Measurements from ENCODE around the gene ADISSP. TPM values are rescaled to one million over a fixed set of nuclear protein-coding genes. Genes with fewer than 3 reads are reported as not detected.

ADISSP gene
- total and polyA plus RNA-seq, 8 donors, result 5.0 to 16.0 (median 11.3) TPM

DNA sequence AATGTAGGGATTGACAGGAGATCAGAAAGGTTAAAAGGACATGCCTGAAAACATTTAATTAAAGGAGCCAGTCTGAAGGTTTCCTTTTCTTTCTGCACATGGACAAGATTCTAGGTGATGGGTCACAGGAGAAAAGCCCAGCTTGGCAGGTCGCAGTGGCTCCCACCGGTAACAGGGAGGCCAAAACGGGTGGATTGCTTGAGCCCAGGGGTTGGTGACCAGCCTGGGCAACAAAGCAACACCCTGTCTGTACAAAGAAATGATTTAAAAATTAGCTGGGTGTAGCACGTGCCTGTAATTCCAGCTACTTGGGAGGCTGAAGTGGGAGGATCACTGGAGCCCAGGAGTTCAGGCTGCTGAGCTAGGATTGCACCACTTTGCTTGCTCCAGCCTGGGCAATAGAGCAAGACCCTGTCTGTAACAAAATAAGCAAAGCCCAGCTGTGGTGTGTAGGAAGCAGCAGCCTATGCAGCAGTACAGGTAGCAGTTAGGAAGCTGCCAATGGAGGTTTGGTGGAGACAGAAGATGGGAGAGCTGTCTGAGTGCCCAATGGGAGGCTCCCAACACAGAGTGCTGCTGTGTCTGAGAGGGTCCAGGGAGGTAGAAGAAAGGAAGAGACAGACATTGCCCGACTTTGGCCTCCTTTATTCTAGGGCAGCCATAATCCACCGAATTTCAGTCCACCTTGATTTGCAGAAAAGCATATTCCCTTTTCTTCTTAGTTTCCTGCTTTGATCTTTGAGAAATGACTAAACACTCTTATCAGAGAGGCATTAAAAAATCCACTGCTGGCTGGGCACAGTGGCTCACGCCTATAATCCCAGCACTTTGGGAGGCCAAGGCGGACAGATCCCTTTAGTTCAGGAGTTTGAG is 45.7 kb upstream of the ADISSP start:
- intact Hi-C loops (cut with DNase I), result no loop called here
- WGBS, 2 donors, result 50 to 52% methylated on average over 8 of the region's 8 CpGs
- Histone ChIP-seq H3K4me3 (no peak overlapping the region), H3K27me3 (no peaks in the 10 kb centered on the region), H3K4me1 (peaks cover 28 to 50% (median 33%) of the 10 kb centered on the region in 3 donors), H3K27ac (peak overlapping the region; percentile 29 to 93 (median 82)), H3K9me3 (no peaks in the 10 kb centered on the region), H3K36me3 (no peaks in the 10 kb centered on the region)
- TF ChIP-seq, protein P1, sequence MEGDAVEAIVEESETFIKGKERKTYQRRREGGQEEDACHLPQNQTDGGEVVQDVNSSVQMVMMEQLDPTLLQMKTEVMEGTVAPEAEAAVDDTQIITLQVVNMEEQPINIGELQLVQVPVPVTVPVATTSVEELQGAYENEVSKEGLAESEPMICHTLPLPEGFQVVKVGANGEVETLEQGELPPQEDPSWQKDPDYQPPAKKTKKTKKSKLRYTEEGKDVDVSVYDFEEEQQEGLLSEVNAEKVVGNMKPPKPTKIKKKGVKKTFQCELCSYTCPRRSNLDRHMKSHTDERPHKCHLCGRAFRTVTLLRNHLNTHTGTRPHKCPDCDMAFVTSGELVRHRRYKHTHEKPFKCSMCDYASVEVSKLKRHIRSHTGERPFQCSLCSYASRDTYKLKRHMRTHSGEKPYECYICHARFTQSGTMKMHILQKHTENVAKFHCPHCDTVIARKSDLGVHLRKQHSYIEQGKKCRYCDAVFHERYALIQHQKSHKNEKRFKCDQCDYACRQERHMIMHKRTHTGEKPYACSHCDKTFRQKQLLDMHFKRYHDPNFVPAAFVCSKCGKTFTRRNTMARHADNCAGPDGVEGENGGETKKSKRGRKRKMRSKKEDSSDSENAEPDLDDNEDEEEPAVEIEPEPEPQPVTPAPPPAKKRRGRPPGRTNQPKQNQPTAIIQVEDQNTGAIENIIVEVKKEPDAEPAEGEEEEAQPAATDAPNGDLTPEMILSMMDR (IDR thresholded peaks at IDR 0.05), result no peak
- FAIRE-seq, result no peak
- ATAC-seq, result no peak
- DNase-seq, result no peak

DNA sequence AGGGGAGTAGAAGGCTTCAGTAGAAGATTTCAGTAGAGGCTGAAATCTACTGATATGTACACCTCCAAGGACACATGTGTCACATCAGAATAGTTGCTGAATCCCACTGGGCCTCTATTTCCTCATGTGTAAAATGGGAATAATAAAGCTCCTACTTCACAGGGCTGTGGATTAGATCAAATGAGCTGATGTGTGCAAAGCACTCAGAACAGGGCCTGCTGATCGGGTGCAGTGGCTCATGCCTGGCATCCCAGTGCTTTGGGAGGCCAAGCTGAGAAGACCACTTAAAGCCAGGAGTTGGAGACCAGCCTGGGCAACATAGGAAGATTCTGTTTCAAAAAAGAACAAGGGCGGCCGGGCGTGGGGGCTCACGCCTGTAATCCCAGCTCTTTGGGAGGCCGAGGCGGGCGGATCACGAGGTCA is 44.7 kb upstream of the ADISSP start:
- DNase-seq, result no peak

DNA sequence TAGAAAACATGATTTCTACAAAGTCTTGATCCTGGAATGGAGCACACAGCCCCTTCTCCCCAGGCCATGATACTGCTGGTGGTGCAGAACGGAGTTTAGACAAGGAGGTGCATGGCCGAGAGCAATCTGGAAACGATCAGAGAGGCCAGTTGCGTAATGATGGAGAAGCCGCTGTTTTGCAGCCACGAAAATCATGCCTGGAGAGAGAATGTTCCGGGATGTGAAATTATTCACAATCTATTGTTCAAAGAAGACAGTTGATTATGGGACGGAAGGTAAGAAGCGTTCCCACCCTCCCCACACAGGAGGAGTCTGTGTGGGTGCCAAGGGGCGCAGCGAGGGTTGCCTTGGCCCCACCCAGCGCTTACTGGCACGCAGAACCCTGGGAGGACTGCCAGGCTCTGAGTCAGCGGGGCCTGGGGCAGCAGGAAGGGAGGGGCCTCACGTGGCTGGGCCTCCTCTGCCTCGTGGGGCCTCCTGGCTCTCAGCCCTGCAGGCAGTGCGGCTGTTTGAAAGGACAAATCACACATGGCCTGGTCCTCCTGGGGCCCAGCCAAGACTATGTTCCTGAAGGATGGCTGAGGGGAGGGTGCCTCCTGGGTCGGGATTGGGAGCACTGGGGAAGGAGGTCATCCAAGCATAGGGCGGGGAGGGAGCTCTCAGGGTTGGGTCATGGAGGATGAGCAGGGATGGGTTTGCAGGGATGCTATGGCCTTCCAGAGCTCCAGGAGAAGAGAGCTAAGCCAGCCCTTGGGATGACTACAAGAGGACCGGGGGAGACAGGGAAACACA is 44.1 kb upstream of the ADISSP start:
- no peaks in the 10 kb centered on the region for H3K36me3 ChIP-seq
- intact Hi-C loops (cut with DNase I), result no loop called here
- FAIRE-seq (peak; percentile 76), DNase-seq (peak; percentile 98 to 100 (median 99)), ATAC-seq (peak; percentile 83 to 91 (median 88))
- H3K4me3 ChIP-seq, result peak overlapping the region in 2 of 4 donors; percentile 29 to 31
- WGBS, 2 donors, result 4% methylated on average over 20 of the region's 20 CpGs
- no peaks in the 10 kb centered on the region for H3K27me3 ChIP-seq
- TF ChIP-seq, protein P1 (IDR thresholded peaks at IDR 0.05), result no peak
- H3K4me1 ChIP-seq, result peaks cover 40 to 59% (median 44%) of the 10 kb centered on the region in 3 donors
- H3K27ac ChIP-seq, result peak overlapping the region; percentile 74 to 93 (median 84)
- H3K9me3 ChIP-seq, result no peaks in the 10 kb centered on the region

More for the DNA sequence above, 44.7 kb upstream of the ADISSP start:
- ATAC-seq, result no peak
- no peaks in the 10 kb centered on the region for H3K36me3 ChIP-seq
- no peak for FAIRE-seq
- TF ChIP-seq, protein P1 (IDR thresholded peaks at IDR 0.05), result no peak
- intact Hi-C loops (cut with DNase I), result no loop called here
- no peaks in the 10 kb centered on the region for H3K9me3 ChIP-seq
- H3K4me1 ChIP-seq, result peaks cover 35 to 53% (median 38%) of the 10 kb centered on the region in 3 donors
- WGBS, 2 donors, result 89 to 93% methylated on average over 5 to 9 of the region's 9 CpGs
- H3K4me3 ChIP-seq, result no peak overlapping the region
- H3K27me3 ChIP-seq, result no peaks in the 10 kb centered on the region
- peak overlapping the region; percentile 74 to 93 (median 84) for H3K27ac ChIP-seq

DNA sequence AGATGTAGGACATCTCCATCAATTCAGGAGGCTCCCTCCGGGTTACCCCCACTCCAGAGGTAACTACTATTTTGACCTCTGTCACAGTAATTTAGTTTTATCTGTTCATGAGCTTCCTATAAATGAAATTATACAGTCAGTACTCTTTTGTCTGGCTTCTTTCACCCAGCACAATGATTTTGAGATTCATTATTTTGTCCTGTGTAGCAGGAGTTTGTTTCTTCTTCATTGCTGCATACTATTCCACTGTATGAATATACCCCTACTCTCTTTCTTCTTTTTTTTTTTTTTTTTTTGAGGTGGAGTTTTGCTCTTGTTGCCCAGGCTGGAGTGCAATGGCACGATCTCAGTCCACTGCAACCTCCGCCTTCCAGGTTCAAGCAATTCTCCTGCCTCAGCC is 41.0 kb upstream of the ADISSP start:
- H3K9me3 ChIP-seq, result no peaks in the 10 kb centered on the region
- no peaks in the 10 kb centered on the region for H3K27me3 ChIP-seq
- 85 to 92% methylated on average over 3 of the region's 3 CpGs for WGBS, 2 donors
- ATAC-seq (no peak), FAIRE-seq (no peak), DNase-seq (no peak)
- H3K4me3 ChIP-seq, result no peak overlapping the region
- TF ChIP-seq, protein P1 (IDR thresholded peaks at IDR 0.05), result no peak
- H3K4me1 ChIP-seq, result peaks cover 39 to 63% (median 51%) of the 10 kb centered on the region in 3 donors
- peak overlapping the region; percentile 51 to 96 (median 86) for H3K27ac ChIP-seq
- H3K36me3 ChIP-seq, result no peaks in the 10 kb centered on the region
- intact Hi-C loops (cut with DNase I), result no loop called here
